SJCRH30 (cell line): ENCODE data around the gene PPM1H. TPM values are rescaled to one million over a fixed set of nuclear protein-coding genes. Genes with fewer than 3 reads are reported as not detected.
"Not testable (repeated sequence)": the region's sequence is repeated elsewhere in the genome, so short reads cannot be mapped to it uniquely, and the experiment has no call there.

Experiments used
- DNase-seq, 2 experiments: peaks; one replicate each; pipeline ENCODE4 v3.0.0-alpha.2; 2015 to 2020
- H3K27ac ChIP-seq: fragments of 250-450 bp; sonication (Bioruptor Pico); 2 replicates; pipeline ENCODE4 v1.5.1; 2020; ENCODE audit warnings: mild to moderate bottlenecking, moderate library complexity
- H3K27me3 ChIP-seq: fragments of 250-450 bp; sonication (Bioruptor Pico); 2 replicates; pipeline ENCODE4 v1.5.1; 2020; ENCODE audit warnings: mild to moderate bottlenecking, moderate library complexity
- H3K36me3 ChIP-seq: fragments of 250-450 bp; sonication (Bioruptor Pico); 2 replicates; pipeline ENCODE4 v1.5.1; 2020; ENCODE audit warnings: mild to moderate bottlenecking, moderate library complexity
- H3K4me1 ChIP-seq: fragments of 250-450 bp; sonication (Bioruptor Pico); 2 replicates; pipeline ENCODE4 v1.5.1; 2020; ENCODE audit warnings: mild to moderate bottlenecking, moderate library complexity
- H3K4me3 ChIP-seq: fragments of 250-450 bp; sonication (Bioruptor Pico); 2 replicates; pipeline ENCODE4 v1.5.1; 2020; ENCODE audit warnings: mild to moderate bottlenecking, moderate library complexity
- H3K9me3 ChIP-seq: fragments of 250-450 bp; sonication (Bioruptor Pico); replicated peaks from 2 replicates; pipeline ENCODE4 v1.5.1; 2020; ENCODE audit warnings: mild to moderate bottlenecking, moderate library complexity
- total RNA-seq: library from RNA; depleted of rRNA; stranded (reverse); fragments of >200 nt; shearing (Covaris generic); gene quantifications from 2 replicates; pipeline ENCODE4 v1.2.3, GENCODE V29; 2014

PPM1H gene
- total RNA-seq, 1 experiment from 2014 or later = 4.1 TPM

- no peaks in the 10 kb centered on the region for H3K4me1 ChIP-seq
- H3K9me3 ChIP-seq = no peaks in the 10 kb centered on the region
- no peaks in the 10 kb centered on the region for H3K27me3 ChIP-seq
- H3K4me3 ChIP-seq = no peak overlapping the region
- H3K27ac ChIP-seq = no peak overlapping the region
- no peaks in the 10 kb centered on the region for H3K36me3 ChIP-seq
- DNase-seq = no peak
Measured at GRCh38 chr12:62684570-62685295, 250.2 kb downstream of the PPM1H start.

GRCh38 chr12:62683776-62684569 is 251.0 kb downstream of the PPM1H start:
- H3K4me3 ChIP-seq = no peak overlapping the region
- H3K27me3 ChIP-seq = no peaks in the 10 kb centered on the region
- H3K4me1 ChIP-seq = no peaks in the 10 kb centered on the region
- H3K36me3 ChIP-seq = no peaks in the 10 kb centered on the region
- DNase-seq = no peak
- H3K27ac ChIP-seq = no peak overlapping the region
- H3K9me3 ChIP-seq = no peaks in the 10 kb centered on the region

DNA sequence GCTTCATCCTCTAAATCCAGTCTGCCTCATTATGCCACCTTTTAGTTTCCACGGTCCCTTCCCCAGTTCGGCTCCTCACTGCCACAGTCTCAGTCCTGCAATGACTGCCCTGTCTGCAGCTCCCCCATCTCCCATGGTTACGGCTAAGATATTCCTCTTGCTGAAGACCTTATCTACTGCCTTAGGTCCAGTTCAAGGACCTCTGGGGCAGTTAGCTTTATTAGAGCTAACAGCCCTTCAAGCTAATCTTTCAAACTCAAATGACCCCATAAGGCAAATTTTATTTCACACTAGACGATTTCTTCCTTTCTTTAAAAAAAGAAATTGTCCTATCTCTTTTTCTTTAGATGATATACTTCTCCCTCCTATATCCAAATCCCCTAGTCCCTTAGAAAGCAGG is 253.6 kb downstream of the PPM1H start:
- Histone ChIP-seq H3K4me1 (no peaks in the 10 kb centered on the region), H3K9me3 (no peaks in the 10 kb centered on the region), H3K27ac (no peak overlapping the region), H3K36me3 (no peaks in the 10 kb centered on the region), H3K4me3 (no peak overlapping the region), H3K27me3 (no peaks in the 10 kb centered on the region)
- DNase-seq = no peak

DNA sequence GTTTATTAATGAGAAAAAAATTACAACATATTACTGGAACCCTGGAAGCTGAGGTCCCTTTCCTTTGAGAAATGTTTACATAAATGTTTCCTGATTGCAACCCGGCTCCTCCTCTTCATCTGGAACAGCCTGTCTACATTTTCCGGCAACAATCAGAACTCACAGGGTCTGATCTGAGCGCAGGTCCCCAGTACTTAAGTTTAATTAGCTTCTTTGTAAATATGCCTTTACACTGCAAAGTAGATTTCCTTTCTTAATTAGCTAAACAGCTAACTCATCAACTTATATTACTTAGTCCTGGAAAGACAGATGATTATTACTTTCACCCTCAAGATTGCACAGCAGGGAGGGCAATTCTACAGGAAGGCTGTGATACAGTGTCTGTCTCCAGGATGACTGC is 255.3 kb downstream of the PPM1H start:
- H3K36me3 ChIP-seq = no peaks in the 10 kb centered on the region
- no peaks in the 10 kb centered on the region for H3K27me3 ChIP-seq
- DNase-seq = no peak
- H3K4me1 ChIP-seq = no peaks in the 10 kb centered on the region
- H3K9me3 ChIP-seq = no peaks in the 10 kb centered on the region
- no peak overlapping the region for H3K4me3 ChIP-seq
- H3K27ac ChIP-seq = no peak overlapping the region

- no peaks in the 10 kb centered on the region for H3K9me3 ChIP-seq
- no peak overlapping the region for H3K27ac ChIP-seq
- H3K36me3 ChIP-seq = no peaks in the 10 kb centered on the region
- no peaks in the 10 kb centered on the region for H3K4me1 ChIP-seq
- H3K4me3 ChIP-seq = no peak overlapping the region
- no peaks in the 10 kb centered on the region for H3K27me3 ChIP-seq
- no peak for DNase-seq
Measured at GRCh38 chr12:62677355-62677754, 257.6 kb downstream of the PPM1H start.

DNA sequence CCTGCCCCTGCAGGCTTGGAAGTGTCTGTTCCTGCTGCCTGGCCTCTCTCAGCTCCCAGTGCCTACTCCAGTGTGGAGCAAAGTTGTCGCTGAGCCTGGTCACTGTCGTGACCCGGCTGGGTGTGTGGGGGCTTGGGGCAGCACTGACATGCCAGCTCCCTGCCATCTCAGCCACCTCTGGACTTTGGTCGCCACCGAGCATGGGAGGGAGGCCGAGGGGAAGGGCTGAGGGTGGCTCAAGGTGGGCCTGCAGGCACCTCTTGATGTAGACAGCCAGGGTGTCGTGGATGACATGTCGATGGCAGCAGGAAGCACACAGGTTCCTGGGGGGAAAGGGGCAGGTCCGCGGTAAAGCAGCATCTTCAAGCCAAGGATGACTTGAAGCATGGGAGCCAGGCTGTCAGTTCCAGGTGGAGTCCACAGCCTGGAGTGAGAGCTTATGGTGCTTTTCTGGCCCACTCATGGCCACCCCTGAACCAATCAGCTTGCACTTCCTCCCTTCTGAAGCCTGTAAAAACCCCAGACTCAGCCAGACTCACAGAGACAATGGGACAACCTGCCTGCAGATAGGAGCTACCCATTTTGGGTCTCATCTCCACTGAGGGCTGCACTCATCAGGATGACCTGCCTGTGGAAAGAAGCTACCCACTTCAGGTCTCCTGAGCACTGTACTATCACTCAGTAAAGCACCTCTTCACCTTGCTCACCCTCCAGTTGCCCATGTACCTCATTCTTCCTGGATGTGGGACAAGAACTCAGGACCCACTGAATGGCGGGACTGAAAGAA is 258.2 kb downstream of the PPM1H start:
- Histone ChIP-seq H3K4me1 (no peaks in the 10 kb centered on the region), H3K9me3 (no peaks in the 10 kb centered on the region), H3K27ac (no peak overlapping the region)

GRCh38 chr12:62673028-62673815 is 261.7 kb downstream of the PPM1H start:
- Histone ChIP-seq H3K27me3 (no peaks in the 10 kb centered on the region), H3K9me3 (no peaks in the 10 kb centered on the region), H3K4me1 (no peaks in the 10 kb centered on the region), H3K36me3 (no peaks in the 10 kb centered on the region), H3K27ac (no peak overlapping the region), H3K4me3 (no peak overlapping the region)
- DNase-seq = no peak

More for the DNA sequence above, 258.2 kb downstream of the PPM1H start:
- no peak overlapping the region for H3K4me3 ChIP-seq
- DNase-seq = no peak
- H3K36me3 ChIP-seq = no peaks in the 10 kb centered on the region
- H3K27me3 ChIP-seq = no peaks in the 10 kb centered on the region

- no peak overlapping the region for H3K4me3 ChIP-seq
- H3K4me1 ChIP-seq = no peaks in the 10 kb centered on the region
- H3K27ac ChIP-seq = no peak overlapping the region
- DNase-seq = no peak
- H3K9me3 ChIP-seq = no peaks in the 10 kb centered on the region
- H3K36me3 ChIP-seq = no peaks in the 10 kb centered on the region
- no peaks in the 10 kb centered on the region for H3K27me3 ChIP-seq
Measured at GRCh38 chr12:62670986-62671720, 263.8 kb downstream of the PPM1H start.

DNA sequence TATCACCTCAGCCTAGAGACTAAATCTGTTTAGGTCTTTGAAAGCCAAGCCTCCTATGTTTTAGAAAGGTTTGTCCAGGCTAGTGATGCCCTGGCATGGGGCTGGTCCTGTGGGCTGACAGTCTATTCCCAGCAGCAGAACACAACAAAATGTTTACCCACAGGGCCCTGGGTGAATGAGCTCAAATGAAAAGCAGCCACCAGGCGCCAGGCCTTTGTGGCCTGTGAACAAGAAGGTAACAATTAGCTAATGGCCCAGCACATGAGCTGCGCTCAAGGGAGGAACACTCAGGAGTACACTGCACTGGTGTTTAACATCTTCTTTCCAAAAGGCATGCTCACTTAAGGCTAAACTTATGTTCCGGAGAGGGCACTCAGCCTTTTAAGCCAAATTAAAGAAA is 266.2 kb downstream of the PPM1H start:
- no peak for DNase-seq
- no peaks in the 10 kb centered on the region for H3K9me3 ChIP-seq
- H3K27ac ChIP-seq = no peak overlapping the region
- no peak overlapping the region for H3K4me3 ChIP-seq
- no peaks in the 10 kb centered on the region for H3K4me1 ChIP-seq
- no peaks in the 10 kb centered on the region for H3K27me3 ChIP-seq
- H3K36me3 ChIP-seq = no peaks in the 10 kb centered on the region

DNA sequence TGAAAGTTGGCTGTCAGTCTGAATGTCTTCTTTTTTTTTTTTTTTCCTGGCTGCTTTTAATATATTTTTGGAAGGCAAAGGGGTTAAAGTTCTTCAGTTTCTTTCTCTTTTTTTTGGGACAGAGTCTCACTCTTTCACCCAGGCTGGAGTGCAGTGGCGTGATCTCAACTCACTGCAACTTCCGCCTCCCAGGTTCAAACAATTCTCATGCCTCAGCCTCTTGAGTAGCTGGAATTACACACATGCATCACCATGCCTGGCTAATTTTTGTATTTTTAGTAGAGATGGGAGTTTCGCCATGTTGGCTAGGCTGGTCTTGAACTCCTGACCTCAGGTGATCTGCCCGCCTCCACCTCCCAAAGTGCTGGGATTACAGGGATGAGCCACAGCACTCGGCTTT is 270.0 kb downstream of the PPM1H start:
- H3K4me3 ChIP-seq, H3K27me3 ChIP-seq, H3K4me1 ChIP-seq, H3K36me3 ChIP-seq, H3K9me3 ChIP-seq, H3K27ac ChIP-seq, DNase-seq: not testable (repeated sequence)

DNA sequence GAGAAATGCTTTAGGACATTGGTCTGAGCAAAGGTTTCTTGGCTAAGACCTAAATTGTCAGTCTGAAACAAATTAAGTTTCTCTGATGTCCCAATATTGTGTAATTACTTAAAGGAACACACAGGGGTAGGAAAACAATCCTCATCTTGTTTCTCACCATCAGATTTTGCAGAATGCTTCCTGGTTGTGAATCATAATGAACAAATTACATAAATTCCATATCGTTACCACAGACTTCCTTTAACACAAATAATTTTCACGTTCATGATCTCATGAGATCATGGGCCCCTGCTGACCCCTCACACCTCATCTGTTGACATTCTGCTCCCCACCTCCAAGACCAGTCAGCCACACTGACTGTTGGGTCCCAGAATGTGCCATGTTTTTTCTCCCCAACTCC is 274.2 kb downstream of the PPM1H start:
- no peaks in the 10 kb centered on the region for H3K27me3 ChIP-seq
- no peaks in the 10 kb centered on the region for H3K9me3 ChIP-seq
- H3K4me3 ChIP-seq = no peak overlapping the region
- no peak overlapping the region for H3K27ac ChIP-seq
- H3K4me1 ChIP-seq = no peaks in the 10 kb centered on the region
- no peaks in the 10 kb centered on the region for H3K36me3 ChIP-seq
- no peak for DNase-seq

GRCh38 chr12:62659453-62660295 is 275.3 kb downstream of the PPM1H start:
- Histone ChIP-seq H3K27ac (no peak overlapping the region), H3K9me3 (no peaks in the 10 kb centered on the region), H3K36me3 (no peaks in the 10 kb centered on the region), H3K27me3 (no peaks in the 10 kb centered on the region), H3K4me1 (no peaks in the 10 kb centered on the region), H3K4me3 (no peak overlapping the region)
- DNase-seq = no peak

- H3K36me3 ChIP-seq = no peaks in the 10 kb centered on the region
- H3K27me3 ChIP-seq = no peaks in the 10 kb centered on the region
- no peaks in the 10 kb centered on the region for H3K4me1 ChIP-seq
- no peaks in the 10 kb centered on the region for H3K9me3 ChIP-seq
- no peak overlapping the region for H3K27ac ChIP-seq
- no peak overlapping the region for H3K4me3 ChIP-seq
- no peak for DNase-seq
Measured at GRCh38 chr12:62658910-62659309, 276.0 kb downstream of the PPM1H start.
